Stimulated activated CD4-positive, alpha-beta T cell treated with anti-CD3 and anti-CD28 coated beads, Interleukin-4, amount 100 ng/mL, for 4 hours (primary cell): ENCODE measurements around the gene MYO3B.

Experiments used
- DNase-seq, 2 experiments: peaks; one replicate each; pipeline ENCODE4 v3.0.0-alpha.2; 2020

Gene MYO3B

GRCh38 chr2:170236680-170237047 lies 58.7 kb downstream of the MYO3B start:
- no peak for DNase-seq

- DNase-seq: no peak
These were observed 59.7 kb downstream of the MYO3B start for GRCh38 chr2:170237572-170238120.

- no peak for DNase-seq
These were observed 60.8 kb downstream of the MYO3B start for GRCh38 chr2:170238776-170239175.

GRCh38 chr2:170240629-170241028 lies 62.7 kb downstream of the MYO3B start:
- no peak for DNase-seq

- no peak for DNase-seq
These were observed 63.8 kb downstream of the MYO3B start for GRCh38 chr2:170241756-170242155.

GRCh38 chr2:170243118-170243837 lies 65.3 kb downstream of the MYO3B start:
- no peak for DNase-seq

GRCh38 chr2:170243898-170244297 lies 66.0 kb downstream of the MYO3B start:
- DNase-seq: no peak

GRCh38 chr2:170244555-170244954 lies 66.6 kb downstream of the MYO3B start:
- no peak for DNase-seq

- no peak for DNase-seq
These were observed 67.4 kb downstream of the MYO3B start for GRCh38 chr2:170245312-170245711.

GRCh38 chr2:170247333-170247732 lies 69.4 kb downstream of the MYO3B start:
- DNase-seq: no peak

- DNase-seq: no peak
These were observed 70.0 kb downstream of the MYO3B start for GRCh38 chr2:170247882-170248393.

GRCh38 chr2:170248574-170249393 lies 70.8 kb downstream of the MYO3B start:
- DNase-seq: no peak

- no peak for DNase-seq
These were observed 71.8 kb downstream of the MYO3B start for GRCh38 chr2:170249761-170250160.

- no peak for DNase-seq
These were observed 72.6 kb downstream of the MYO3B start for GRCh38 chr2:170250584-170250983.

- DNase-seq: no peak
These were observed 74.5 kb downstream of the MYO3B start for GRCh38 chr2:170252414-170252813.

GRCh38 chr2:170253721-170254230 lies 75.8 kb downstream of the MYO3B start:
- no peak for DNase-seq

GRCh38 chr2:170254293-170254732 lies 76.4 kb downstream of the MYO3B start:
- DNase-seq: no peak

GRCh38 chr2:170255137-170255536 lies 77.2 kb downstream of the MYO3B start:
- DNase-seq: no peak

GRCh38 chr2:170255971-170256370 lies 78.0 kb downstream of the MYO3B start:
- no peak for DNase-seq

- DNase-seq: no peak
These were observed 80.4 kb downstream of the MYO3B start for GRCh38 chr2:170258382-170258781.

- DNase-seq: no peak
These were observed 82.2 kb downstream of the MYO3B start for GRCh38 chr2:170260188-170260587.

- DNase-seq: no peak
These were observed 83.6 kb downstream of the MYO3B start for GRCh38 chr2:170261566-170261965.

GRCh38 chr2:170262343-170262742 lies 84.4 kb downstream of the MYO3B start:
- DNase-seq: no peak

- no peak for DNase-seq
These were observed 84.9 kb downstream of the MYO3B start for GRCh38 chr2:170262806-170263205.
